Esophagus mucosa (tissue), 1 donor: ENCODE data around the gene KCND3. TPM values are rescaled to one million over a fixed set of nuclear protein-coding genes. Genes with fewer than 3 reads are reported as not detected.
"Not testable (repeated sequence)": the region's sequence is repeated elsewhere in the genome, so short reads cannot be mapped to it uniquely, and the experiment has no call there.

ENCODE experiments used
- ATAC-seq: fragments of 200-7000 bp; cut with Tn5 transposase; one replicate; pipeline ENCODE4 v1.9.1; 2020
- total RNA-seq: library from RNA; stranded (reverse); gene quantifications from one replicate; pipeline ENCODE4 v1.2.4, GENCODE V29; 2023
- donor health status: DM: yes; HTN: yes; CAD: no.

KCND3 gene
- total RNA-seq, 1 donor from 2014 or later = 1.7 TPM

DNA sequence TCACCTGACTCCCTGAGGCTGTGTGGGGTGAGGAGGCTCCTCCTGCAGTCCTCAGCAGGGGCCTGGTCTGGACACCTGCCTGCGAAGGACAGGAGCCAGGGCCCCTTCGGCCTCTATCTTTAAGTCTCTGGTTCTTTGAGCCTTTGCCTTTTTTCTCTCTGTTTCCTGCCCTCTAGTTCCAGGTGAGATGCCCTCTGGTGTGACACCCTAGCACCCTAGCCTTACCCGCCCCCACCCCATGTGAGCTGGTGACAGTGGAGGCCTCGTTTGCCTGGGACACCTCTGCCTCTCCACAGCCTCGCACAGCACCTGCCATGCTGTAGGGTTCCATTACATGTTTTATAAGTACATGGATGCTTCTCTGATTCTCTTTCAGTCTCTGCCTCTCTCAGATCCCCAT is 186.5 kb downstream of the KCND3 start:
- ATAC-seq = no peak

DNA sequence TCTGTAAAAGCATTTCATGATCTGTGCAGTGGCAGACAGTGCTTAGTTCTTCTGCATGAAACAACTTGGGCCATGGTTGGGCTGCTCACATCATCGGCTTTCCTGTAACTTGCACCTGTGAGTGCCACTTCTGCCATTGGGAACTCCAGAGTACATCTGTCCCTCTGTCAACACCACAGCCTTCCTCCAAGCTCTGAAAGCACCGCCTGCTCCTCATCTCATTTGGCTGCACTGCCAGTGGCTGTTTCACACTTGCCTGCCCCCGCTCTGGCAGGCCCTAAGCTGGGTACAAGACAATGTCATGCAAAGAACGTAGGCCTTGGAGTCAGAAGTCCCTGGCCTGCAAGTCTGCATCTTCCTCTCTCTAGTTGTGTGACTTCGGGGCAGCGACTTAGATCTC is 187.4 kb downstream of the KCND3 start:
- no peak for ATAC-seq

DNA sequence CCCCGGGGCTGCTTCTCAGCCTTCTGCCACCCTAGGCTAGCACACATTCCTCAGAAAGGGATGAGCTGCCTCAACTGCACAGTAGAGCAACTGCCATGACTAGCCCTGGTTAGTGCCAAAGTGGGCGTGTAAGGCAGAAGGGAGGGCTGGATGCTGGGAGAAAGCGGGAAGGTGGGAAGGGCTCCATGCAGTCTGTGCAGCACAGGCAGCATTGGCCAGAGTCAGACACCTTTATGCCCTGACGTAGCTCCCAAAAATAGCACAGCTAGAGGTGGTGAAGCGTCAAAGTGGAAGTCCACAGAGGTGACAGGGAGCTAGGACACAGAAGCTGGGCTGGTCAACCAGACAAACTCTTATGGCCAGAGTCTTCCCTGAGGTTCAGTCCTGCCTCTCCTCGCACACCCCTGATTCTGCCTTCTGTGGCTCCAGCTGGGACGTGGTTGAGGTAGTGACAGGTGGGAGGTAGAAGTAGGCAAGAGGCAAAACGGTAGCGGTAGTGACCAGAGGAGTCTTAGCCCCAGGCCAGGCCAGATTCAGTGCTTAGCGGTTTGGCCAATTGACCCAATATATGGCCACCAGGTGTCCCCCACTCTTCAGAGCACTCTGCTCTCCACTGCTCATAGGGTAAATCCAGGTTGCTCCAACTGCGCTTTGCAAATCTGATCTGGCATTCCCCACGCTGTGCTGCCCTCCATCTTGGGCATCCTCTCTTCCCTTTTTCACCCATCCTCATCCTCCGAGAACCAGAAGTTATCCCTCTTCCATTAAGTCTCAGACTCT is 188.2 kb downstream of the KCND3 start:
- ATAC-seq = no peak

DNA sequence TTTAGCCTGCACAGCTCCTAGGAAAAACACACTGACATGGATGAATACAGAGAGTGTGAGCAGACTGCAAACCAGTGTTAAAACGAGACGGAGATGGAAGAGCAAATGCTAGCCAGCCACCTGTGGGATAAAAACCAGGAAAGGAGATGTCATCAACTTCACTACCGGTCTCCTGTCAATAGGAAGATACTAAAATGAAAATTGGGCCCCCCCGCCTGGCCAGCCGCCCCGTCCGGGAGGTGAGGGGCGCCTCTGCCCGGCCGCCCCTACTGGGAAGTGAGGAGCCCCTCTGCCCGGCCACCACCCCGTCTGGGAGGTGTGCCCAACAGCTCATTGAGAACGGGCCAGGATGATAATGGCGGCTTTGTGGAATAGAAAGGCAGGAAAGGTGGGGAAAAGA is 189.7 kb downstream of the KCND3 start:
- ATAC-seq = not testable (repeated sequence)

DNA sequence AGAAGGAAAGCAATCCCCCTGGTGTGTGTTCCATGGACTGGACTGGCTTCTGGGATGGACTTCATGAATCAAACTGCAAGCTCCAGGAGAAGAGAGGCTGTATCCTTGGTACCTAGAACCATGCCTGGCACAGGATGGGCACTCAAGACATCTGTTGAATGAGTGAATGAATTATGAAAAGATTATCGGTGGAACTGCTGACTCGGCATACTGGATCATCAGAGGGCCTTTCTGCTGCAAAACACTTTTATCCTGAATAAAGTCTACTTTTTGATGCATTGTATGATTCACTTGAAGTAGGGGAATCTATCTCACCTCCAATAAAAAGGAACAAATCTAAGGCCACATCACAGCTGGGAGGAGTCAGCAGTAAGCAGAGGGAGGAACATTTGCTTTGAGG is 190.9 kb downstream of the KCND3 start:
- ATAC-seq = no peak

DNA sequence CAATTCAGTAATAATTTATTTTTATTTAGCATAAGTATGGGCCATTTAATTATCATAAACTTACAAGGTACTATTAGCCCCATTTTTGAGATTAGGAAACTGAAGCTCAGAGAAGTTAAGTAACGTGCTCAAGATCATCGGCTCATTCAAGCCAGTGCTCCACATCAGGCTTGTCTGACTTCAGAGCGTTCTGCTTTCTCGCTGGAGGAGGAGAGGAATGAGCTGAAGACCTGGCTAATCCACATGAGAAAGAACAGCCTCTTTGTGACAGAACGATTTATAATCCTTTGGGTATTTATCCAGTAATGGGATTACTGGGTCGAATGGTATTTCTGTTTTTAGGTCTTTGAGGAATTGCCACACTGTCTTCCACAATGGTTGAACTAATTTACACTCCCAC is 194.1 kb downstream of the KCND3 start:
- ATAC-seq = no peak

DNA sequence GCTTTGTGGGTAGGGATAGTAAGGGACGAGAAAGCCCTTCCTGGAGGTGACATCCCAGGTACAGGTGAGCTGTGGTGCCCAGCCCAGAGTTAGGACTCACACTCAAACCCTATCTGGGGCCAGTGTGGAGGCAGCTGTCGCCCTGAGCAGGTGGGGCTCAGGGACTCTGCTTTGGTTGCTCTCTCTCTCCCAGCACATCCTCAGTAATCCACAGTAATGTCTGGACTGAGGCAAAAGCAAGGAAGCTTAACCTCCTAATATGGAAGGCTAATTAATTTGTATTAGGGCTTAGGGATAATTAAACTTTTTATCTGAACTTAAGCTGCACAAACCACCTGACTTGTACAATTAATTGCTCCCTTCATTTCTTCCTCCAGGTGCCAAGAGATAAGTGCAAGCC is 195.5 kb downstream of the KCND3 start:
- ATAC-seq = no peak

DNA sequence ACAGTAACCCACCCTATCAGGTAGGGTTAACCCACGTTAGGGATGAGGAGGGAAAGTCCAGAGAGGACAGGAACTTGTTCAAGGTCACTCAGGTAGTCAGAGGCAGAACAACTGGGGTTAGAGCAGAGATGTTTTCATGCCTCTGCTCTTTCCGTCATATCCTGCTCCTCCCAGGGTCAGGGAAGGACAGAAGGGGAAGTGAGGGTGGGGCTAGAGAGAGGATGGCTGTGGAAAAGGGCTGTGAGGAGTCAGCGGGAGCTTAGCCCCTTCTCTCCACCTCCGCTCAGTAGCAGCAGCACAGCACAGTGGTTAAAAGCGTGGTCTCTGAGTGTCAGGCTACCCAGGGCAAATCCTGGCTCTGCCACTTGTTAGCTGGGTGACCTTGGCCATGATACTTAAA is 197.2 kb downstream of the KCND3 start:
- no peak for ATAC-seq

DNA sequence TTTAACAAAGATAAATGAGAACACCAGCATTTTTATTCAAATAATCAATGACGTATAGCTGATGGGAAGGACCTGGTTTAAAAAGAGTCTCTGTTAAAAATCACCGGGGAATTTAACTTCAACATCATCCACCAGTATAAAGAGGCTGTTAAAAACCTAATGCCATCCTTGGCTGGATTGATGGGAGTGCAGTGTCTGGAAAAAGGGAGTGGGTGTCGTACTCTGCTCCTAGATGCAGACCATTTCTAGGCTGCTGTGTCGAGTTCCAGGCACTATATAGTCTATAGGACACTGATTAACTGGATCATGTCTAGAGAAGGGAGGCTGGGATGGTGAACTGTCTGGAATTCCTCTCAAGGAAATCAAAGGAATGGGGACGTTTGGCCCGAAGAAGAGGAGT is 197.7 kb downstream of the KCND3 start:
- ATAC-seq = no peak

DNA sequence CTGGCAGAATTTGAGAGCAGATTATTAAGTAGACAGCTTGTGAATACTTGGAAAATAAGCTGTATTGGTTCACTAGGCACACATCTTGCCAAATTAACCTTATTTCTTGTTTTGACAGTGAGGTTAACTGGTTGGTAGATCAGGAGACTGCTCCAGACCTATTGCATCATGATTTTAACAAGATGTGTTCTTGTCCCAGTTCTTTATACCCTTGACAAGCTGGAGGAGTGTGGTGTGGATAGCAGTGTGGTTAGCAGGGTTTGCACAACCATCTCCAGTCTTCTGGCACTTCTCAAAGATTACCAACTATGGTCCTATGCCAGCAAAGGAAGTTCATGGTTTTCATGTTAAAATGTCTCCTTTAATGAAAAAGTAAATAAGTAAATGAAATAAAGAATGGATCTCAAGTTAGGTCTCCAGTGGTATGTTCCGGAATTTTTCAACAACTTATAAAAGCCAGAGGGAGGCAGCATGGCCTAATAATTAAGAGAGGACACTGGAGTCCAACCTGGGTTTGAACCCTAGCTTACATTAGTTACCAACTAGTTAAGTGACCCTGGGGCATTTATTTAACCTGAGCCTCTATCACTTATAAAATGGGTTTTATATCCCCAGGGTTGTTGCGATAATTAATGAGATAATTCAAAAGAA is 199.7 kb downstream of the KCND3 start:
- no peak for ATAC-seq

DNA sequence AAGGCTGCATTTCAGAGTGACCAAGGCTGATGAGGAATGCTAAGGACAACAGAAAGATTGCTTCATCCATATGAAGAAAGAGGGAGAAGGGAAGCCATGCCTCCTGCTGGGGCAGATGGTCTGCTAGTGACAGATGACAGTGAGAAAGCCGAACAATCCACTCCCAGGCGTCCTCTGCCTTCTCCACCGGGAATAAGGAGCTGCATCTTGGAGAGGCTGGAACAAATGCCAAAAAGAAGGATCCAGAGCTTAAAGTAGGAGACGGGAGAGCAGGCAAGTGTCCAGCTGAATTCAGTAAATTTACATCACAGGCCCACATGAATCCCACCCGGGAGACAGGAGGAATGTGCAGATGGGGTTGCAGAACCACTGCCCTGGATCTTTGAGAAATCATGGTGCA is 200.3 kb downstream of the KCND3 start:
- ATAC-seq = no peak

DNA sequence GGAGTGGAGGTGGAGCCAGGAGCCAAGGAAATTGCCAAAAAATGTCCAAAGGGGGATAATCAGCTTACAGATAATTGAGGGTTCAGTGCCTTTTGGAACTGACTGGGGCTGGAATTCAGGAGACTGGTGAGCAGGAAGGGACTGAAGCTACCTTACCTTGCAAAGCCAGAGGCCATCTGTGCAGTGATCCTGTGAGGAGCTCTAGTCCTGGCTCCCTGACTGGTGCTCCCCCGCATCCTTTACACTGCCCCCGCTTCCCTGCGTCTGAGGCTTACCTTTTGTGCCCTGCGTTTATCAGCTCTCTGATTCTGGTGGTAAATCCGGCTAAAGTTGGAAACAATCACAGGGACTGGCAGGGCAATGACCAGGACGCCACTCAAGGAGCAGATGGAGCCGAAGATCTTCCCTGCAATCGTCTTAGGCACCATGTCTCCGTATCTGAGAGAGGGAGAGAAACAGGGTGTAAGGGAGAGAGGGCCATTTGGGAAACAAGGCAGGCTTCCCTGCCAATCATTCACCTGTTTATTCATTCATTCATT is 202.7 kb downstream of the KCND3 start:
- no peak for ATAC-seq

DNA sequence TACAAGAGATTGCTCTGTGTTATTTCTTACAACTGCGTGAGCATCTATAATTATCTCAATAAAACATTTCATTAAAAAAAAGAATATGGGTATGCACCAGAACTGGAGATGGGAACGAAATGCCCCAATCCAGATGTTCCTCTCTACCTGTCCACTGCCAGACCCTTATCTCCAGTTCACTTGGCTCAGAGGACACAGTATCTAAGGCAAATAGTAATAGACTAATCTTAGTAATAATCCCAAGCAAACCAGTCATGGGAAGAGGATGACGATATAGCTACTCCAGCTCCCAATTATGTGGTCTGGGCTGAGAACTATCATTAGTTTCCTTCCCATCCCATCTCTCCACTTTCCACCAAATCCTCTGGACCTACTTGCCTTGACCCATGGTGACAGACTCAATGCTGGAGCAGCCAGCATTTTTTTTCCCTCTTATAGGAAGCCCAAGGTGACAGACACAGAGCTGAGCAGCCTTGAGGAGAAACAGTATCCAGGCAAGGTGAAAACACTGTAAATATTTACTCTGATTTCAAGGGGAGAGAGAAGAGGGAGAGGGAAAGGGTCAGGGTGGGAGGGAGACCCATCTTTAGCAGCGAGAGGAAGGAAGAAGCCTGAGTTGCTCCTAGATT is 205.1 kb downstream of the KCND3 start:
- ATAC-seq = no peak

DNA sequence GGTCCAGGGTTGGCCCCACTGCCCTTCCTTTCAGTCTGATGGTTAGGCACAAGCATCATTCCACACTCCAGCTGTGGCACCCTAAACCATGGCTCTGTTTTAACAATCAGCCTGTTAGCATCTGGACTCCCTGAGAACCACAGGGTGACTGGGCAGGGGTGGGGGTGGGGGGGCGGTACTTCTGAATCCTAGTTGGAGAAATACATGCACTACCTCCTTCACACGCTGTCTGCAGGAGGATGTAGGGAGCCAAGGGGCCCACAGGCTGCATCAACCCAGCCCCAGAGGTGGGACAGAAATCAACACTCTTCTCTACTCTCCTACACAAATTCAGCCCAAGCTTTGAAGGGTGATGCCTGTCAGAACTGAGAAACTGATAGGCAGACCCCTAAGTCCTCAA is 209.9 kb downstream of the KCND3 start:
- ATAC-seq = no peak

DNA sequence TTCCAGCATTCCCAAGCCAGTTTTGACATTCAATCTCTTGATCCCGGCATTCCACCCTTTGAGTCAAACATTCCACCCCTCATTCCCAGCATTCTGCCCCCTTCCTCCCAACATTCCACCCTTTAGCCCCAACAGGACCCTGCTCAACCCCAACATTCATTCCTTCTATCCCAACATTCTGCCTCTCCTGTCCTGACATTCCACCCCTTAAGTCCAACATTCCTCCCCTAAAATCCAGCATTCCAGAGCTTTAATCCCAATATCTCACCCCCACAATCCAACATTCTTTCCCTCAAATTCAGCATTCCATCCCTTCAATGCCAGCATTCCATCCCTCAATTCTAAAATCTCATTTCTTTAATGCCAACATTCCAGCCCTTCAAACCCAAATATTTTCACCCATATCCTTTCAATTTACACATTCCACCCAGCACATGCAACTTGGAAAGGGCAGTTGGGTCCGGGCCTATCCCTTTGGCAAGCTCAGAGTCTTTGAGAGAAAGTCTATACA is 210.9 kb downstream of the KCND3 start:
- no peak for ATAC-seq

DNA sequence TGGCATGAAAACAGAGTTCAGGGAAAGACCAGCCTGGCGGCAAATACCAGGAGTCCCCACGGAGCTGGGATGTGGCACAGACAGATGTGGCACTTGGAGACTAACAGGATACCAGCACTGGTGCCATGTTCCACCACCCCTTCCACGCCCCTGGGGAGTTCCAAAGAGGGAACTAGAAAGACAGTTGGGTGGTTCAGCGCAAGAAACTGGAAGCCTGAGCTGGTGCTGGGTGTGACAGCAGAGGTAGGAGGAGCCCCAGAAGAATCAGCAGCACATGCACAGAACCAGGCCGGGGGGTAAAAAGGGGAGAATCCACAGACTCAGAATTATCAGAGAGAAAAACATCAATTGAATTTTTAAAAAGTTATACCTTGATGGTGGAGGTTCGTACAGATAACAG is 211.4 kb downstream of the KCND3 start:
- no peak for ATAC-seq

DNA sequence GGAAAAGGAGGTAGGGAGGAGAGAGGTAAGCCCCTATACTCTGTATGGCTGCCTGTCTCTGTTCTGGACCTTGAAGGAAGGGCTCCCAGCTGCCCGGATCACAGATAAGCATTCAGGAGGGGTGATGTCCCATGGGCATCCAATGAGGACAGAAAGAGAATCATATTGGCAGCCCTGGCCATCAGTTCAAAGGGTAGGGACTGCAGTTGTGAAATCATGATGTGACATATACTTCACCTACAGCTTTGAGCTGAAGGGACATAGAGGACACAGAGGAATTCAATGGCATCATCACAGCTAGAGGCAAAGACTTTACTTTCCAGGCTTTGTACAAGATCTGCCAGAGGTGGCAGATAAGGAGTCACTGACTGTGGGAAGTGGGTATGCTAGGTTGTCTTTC is 212.2 kb downstream of the KCND3 start:
- ATAC-seq = no peak

DNA sequence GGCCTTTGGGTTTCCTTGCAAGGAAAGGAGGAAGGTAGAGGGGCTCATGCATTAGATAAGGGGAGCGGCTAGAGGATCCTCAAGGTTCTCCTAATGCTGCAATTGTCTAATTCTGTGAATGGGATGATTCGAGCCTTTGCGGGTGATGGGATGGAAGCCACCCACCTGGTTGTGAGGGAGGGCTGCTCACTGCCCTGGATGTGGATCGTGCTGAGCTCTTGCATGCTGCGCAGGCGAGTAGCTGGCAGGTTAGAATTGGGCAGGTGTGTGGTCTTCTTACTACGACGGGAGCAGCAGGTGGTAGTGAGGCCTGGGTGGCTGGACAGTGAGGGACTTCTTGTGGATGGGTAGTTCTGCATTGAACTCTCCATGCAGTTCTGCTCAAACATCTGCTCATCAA is 212.6 kb downstream of the KCND3 start:
- ATAC-seq = no peak

DNA sequence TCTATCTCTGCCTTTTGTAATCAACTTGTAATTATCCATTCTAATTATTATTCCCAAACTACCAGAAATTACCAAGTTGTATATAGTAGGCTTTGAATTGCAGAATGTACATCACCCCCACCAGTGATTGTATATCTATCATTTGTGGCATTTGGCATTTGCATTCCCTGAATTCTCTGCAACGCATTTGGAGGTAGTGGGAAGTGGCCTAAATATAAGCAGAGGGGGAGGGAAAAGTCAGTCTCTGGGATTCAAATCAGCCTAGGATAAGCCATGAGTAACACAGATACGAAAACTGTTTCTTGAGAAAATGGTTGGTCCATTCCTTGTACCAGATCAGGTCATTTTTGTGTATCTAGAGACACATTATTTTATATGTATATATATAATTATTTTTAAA is 213.1 kb downstream of the KCND3 start:
- ATAC-seq = no peak

DNA sequence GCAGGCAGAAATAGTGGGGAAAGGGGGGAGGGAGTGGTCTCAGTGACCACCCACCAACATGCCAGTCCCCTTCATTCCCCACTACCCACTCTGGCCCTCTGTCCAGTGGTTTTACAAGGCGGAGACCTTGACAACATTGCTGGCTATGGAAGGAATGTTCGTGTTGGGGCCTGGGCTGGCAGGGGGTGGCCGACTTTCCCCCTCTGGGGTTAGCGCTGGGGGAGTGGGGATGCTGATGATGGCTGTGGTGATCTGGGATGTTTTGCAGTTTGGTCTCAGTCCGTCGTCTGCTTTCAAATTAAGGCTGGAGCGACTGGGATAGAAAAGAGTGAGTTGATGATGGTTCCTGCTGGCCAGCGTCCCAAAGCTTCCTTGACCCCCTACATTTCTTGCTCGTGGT is 213.5 kb downstream of the KCND3 start:
- no peak for ATAC-seq

DNA sequence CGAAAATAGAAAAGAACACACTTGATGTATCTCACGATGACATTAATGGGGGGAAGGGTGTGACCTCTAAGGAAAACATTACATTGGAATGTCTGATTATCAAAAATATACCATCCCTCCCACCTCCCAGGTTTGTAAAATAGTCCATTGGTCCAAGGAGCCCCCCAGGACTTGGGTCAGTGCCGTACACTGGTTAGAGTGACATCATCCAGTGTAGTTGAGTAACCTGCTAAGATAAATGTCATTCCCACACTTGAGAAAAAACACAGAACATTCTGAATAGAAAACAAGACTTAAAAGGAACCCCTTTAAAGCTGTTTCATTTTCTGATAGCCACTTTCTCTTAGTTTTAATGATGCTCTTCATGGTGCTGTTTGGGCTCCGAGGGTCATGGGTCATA is 218.6 kb downstream of the KCND3 start:
- ATAC-seq = no peak

DNA sequence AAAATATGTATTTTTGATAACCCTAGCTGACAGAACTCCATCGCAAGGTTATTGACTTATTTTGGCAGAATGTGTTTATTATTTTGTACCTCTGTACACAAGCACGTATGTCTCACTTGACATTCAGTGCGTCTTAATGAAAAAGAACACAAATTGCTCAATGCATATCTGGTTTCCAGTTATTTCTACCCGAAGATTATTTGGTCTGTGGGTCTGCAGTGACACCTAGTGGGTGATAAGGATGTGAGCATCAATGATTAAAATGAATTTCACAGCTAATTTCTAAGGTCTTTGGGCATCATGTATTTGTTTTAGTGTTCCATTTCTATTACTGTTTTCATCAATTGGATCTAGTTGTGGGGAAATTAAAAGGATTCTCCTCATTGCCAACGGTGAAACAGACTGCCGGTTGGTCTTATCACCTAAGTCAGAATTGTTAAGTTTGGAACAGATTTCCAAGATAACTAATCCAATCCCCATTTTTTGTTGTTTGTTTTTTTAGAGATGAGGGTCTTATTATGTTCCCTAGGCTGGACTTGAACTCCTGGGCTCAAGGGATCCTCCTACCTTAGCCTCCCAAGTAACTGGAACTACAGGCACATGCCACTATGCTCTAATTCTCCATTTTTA is 219.8 kb downstream of the KCND3 start:
- peak; percentile 67 for ATAC-seq

DNA sequence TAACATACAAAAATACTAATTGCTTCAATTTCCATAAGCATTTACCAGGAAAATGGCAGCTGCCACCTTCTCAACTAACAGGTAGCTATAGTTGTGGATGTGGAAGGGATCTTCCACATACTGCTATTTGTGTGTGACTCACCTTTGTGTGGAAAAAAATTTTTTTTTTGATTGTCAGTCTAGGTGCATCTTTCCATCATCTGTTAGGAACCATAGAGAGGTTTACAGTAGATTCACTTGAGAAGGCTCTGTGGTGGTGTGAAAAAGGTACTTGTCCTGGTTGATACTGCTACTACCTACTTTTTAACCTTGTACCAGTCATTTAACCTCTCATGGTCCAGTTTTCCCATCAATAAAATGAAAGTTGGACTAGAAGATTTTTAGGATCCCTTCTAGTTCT is 220.8 kb downstream of the KCND3 start:
- no peak for ATAC-seq
